Gastrocnemius medialis (tissue), 4 donors: ENCODE data around the gene CARMIL1. TPM values are rescaled to one million over a fixed set of nuclear protein-coding genes. Genes with fewer than 3 reads are reported as not detected.

ENCODE experiments used
- ATAC-seq, 2 donors: fragments of 150-250 bp; one replicate each; pipeline ENCODE4 v1.9.1; 2016
- DNase-seq, 2 donors: peaks; one replicate each; pipeline ENCODE4 v3.0.0-alpha.2; 2019
- H3K27ac ChIP-seq, 4 donors: fragments of 200-600 bp; sonication (generic); 1 replicate in 1 of 4; 2 replicates in 3 of 4; pipeline ENCODE4 v1.5.1; 2016 to 2018; ENCODE audit warnings: mild to moderate bottlenecking in 2 of 4, moderate library complexity in 1 of 4
- H3K27me3 ChIP-seq, 3 donors: fragments of 200-600 bp; sonication (generic) in 2 of 3; 1 replicate in 1 of 3; 2 replicates in 2 of 3; pipeline versions ENCODE4 v1.5.1 to v1.6.0; 2016 to 2019; ENCODE audit warnings: mild to moderate bottlenecking in 1 of 3, moderate library complexity in 1 of 3
- H3K36me3 ChIP-seq, 2 donors: fragments of 200-600 bp; sonication (generic) in 1 of 2; one replicate each; pipeline ENCODE4 v1.5.1; 2017 to 2018
- H3K4me1 ChIP-seq, 2 donors: fragments of 200-600 bp; sonication (generic) in 1 of 2; one replicate each; pipeline ENCODE4 v1.5.1; 2016 to 2017; ENCODE audit warnings: mild to moderate bottlenecking in 2 of 2
- H3K4me3 ChIP-seq, 4 donors: fragments of 200-600 bp; sonication (generic) in 3 of 4; 1 replicate in 1 of 4; 2 replicates in 3 of 4; pipeline ENCODE4 v1.5.1; 2016 to 2019; ENCODE audit warnings: mild to moderate bottlenecking in 2 of 4
- H3K9me3 ChIP-seq, 3 donors: fragments of 200-600 bp; sonication (generic) in 2 of 3; 1 replicate in 1 of 3; 2 replicates in 2 of 3; pipeline ENCODE4 v1.5.1; 2016 to 2019
- POLR2A ChIP-seq, 2 donors: fragments of 450-650 bp; IDR thresholded peaks; one replicate each; pipeline ENCODE4 v1.6.1; 2017; ENCODE audit warnings: antibody characterized with exemption in 2 of 2, mild to moderate bottlenecking in 2 of 2, moderate library complexity in 2 of 2
- in situ Hi-C, 4 donors: fragments of 200-750 bp; cut with MboI; loops; one replicate each; pipeline versions ENCODE4 v1.15.0 to v1.8.0; 2017; ENCODE audit warnings: low sequenced_read_pairs in 4 of 4
- intact Hi-C: fragments of 100-400 bp; cut with DNase I; formaldehyde crosslinking; loops from one replicate; pipeline ENCODE4 v1.15.1; 2023; ENCODE audit warnings: low total_unique reads
- total RNA-seq, 4 donors: library from RNA; depleted of rRNA; stranded (reverse); fragments of >200 nt; gene quantifications; one replicate each; pipeline versions ENCODE4 v1.1.0 to v1.2.3, GENCODE V29; 2016
- TF ChIP-seq, protein P1 (sequence below), 5 experiments: fragments of 450-650 bp in 3 of 5; fragments of 200-600 bp in 2 of 5; sonication (generic) in 2 of 5; IDR thresholded peaks in 4 of 5; conservative IDR thresholded peaks in 1 of 5; 1 replicate in 4 of 5; 2 replicates in 1 of 5; pipeline ENCODE4 v1.5.1; 2016 to 2019; ENCODE audit warnings: antibody characterized with exemption in 5 of 5, mild to moderate bottlenecking in 3 of 5, moderate library complexity in 3 of 5

The CARMIL1 gene
- total RNA-seq, 4 donors from 2014 or later, result 0.87 to 2.1 (median 1.7) TPM

DNA sequence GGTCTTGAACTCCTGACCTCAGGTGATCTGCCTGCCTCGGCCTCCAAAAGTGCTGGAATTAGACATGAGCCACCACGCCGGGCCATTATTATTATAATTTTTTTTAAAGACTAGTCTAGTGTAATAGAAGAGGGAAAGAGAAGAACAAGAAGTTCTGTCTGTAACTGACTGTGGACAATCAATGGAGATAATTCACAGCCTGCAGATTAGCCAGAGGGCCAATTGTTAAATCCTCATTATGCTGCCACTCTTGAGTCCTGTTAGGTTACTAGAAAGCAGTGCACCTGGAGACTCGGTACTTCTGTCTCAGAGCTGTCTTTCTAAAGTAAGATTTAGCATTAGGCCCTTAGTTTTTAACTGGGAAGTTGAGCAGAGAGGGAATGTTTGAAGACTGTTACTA is 37.5 kb downstream of the CARMIL1 start:
- H3K36me3 ChIP-seq, result no peaks in the 10 kb centered on the region
- no peak overlapping the region for H3K4me3 ChIP-seq
- DNase-seq (no peak), ATAC-seq (no peak)
- in situ Hi-C loops, result no loop called here
- no peak overlapping the region for H3K27ac ChIP-seq
- no peaks in the 10 kb centered on the region for H3K9me3 ChIP-seq
- no peaks in the 10 kb centered on the region for H3K27me3 ChIP-seq
- intact Hi-C loops, result no loop called here
- H3K4me1 ChIP-seq, result no peaks in the 10 kb centered on the region
- no peak for TF ChIP-seq POLR2A (IDR thresholded peaks at IDR 0.05)
- TF ChIP-seq, protein P1, sequence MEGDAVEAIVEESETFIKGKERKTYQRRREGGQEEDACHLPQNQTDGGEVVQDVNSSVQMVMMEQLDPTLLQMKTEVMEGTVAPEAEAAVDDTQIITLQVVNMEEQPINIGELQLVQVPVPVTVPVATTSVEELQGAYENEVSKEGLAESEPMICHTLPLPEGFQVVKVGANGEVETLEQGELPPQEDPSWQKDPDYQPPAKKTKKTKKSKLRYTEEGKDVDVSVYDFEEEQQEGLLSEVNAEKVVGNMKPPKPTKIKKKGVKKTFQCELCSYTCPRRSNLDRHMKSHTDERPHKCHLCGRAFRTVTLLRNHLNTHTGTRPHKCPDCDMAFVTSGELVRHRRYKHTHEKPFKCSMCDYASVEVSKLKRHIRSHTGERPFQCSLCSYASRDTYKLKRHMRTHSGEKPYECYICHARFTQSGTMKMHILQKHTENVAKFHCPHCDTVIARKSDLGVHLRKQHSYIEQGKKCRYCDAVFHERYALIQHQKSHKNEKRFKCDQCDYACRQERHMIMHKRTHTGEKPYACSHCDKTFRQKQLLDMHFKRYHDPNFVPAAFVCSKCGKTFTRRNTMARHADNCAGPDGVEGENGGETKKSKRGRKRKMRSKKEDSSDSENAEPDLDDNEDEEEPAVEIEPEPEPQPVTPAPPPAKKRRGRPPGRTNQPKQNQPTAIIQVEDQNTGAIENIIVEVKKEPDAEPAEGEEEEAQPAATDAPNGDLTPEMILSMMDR (IDR thresholded peaks at IDR 0.05 in 4 of 5, conservative IDR thresholded peaks at IDR 0.05 in 1 of 5), result no peak

DNA sequence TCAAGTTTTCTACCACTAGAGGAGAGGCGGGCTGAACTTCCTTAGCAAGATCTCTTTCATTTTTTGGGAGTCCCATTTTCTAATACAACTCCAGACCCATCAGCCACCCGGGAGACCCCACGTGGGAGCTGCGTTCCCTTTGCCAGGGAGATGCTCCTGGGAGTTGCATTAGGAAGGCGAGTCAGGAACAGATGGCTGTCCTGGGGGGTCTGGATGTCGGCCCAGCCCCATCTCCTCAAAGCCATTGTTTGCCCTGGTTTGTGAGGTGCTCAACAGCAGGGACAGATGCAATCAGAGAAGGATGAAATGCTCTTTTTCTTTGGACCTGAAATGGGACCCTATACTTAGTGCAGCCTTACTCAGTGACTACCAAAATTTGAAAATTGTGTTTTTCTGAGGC is 39.4 kb downstream of the CARMIL1 start:
- ATAC-seq (no peak), DNase-seq (no peak)
- Histone ChIP-seq H3K4me1 (no peaks in the 10 kb centered on the region), H3K27ac (no peak overlapping the region), H3K36me3 (no peaks in the 10 kb centered on the region), H3K4me3 (no peak overlapping the region), H3K27me3 (no peaks in the 10 kb centered on the region), H3K9me3 (no peaks in the 10 kb centered on the region)
- intact Hi-C loops (no loop called here), in situ Hi-C loops (no loop called here)
- TF ChIP-seq POLR2A (IDR thresholded peaks at IDR 0.05), result no peak
- TF ChIP-seq, protein P1 (IDR thresholded peaks at IDR 0.05 in 4 of 5, conservative IDR thresholded peaks at IDR 0.05 in 1 of 5), result no peak

DNA sequence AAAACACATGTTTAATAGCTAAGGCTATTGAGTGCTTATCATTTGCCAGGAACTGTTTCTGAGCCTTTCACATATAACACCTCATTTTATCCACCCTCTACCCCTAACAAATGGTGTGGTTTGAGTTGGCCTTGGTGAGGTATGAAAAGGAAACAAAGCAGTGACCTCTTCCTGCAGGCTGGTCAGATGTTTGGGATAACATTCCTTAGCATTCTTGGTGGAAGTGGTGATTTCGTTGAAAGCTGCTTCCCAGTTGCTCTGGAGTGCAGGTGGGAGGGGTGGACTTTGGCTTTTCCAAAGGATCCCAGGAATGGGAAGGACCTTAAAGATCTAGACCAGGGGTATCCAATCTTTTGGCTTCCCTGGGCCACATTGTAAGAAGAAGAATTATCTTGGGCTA is 41.3 kb downstream of the CARMIL1 start:
- H3K9me3 ChIP-seq, result no peaks in the 10 kb centered on the region
- intact Hi-C loops (no loop called here), in situ Hi-C loops (no loop called here)
- no peak for ATAC-seq
- no peaks in the 10 kb centered on the region for H3K4me1 ChIP-seq
- no peak overlapping the region for H3K27ac ChIP-seq
- no peaks in the 10 kb centered on the region for H3K36me3 ChIP-seq
- no peak overlapping the region for H3K4me3 ChIP-seq
- TF ChIP-seq POLR2A (IDR thresholded peaks at IDR 0.05), result no peak
- TF ChIP-seq, protein P1 (IDR thresholded peaks at IDR 0.05 in 4 of 5, conservative IDR thresholded peaks at IDR 0.05 in 1 of 5), result no peak
- H3K27me3 ChIP-seq, result no peaks in the 10 kb centered on the region
- no peak for DNase-seq

DNA sequence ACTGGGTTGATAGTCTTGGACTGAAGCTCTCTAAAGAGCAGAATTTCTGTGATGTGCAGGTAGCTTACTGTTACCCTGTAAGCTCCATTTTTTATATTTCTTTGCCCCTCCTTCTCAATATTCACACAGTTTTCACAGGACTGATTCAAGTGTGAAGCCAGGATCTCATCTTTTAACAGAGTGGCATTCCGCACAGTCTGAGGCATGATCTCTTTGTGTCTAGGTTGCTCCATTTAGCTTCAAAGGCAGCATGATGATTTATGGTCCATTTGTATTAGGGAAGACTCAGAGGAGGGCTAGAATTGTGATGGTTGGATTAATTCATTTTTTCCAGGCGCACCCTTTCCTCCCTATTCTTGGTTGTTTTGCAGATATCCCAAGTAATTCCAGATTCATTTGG is 43.5 kb downstream of the CARMIL1 start:
- DNase-seq, result no peak
- no peak for ATAC-seq
- in situ Hi-C loops (no loop called here), intact Hi-C loops (no loop called here)
- Histone ChIP-seq H3K4me3 (no peak overlapping the region), H3K27ac (no peak overlapping the region), H3K27me3 (no peaks in the 10 kb centered on the region), H3K36me3 (no peaks in the 10 kb centered on the region), H3K9me3 (no peaks in the 10 kb centered on the region), H3K4me1 (no peaks in the 10 kb centered on the region)
- TF ChIP-seq, protein P1 (IDR thresholded peaks at IDR 0.05 in 4 of 5, conservative IDR thresholded peaks at IDR 0.05 in 1 of 5), result no peak
- TF ChIP-seq POLR2A (IDR thresholded peaks at IDR 0.05), result no peak

DNA sequence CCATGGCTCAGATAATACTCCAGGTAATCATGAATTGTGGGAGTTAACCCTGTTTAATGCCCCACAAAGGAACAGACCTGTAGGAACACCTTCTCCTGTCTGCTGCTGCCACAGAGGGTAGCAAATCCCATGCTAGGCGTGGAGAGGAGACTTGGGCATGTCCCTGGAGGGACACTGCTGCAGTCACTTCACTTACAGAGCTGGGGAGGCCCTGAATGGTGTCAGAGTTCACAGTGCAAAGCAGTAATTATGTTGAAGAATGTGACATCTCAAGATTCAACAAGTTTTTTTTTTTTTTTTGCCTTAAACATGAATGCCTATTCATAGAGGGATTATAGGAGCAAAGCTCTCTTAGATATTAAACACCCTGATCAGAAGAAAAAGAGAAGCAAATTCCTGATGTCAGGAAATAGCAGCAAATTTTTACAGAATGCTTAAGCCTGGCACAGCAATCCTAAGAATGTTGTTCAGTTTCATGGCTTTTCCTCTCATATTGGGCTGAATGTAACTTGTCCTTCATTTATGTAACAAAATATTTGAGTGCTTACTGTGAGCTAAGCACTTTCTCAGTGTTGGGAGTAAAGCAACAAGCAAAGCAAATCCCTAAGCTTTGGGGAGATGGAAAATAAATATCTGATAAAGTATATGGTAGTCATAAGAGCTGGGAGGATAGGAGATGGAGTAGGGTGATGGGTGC is 45.0 kb downstream of the CARMIL1 start:
- Histone ChIP-seq H3K9me3 (no peaks in the 10 kb centered on the region), H3K27ac (no peak overlapping the region), H3K36me3 (no peaks in the 10 kb centered on the region), H3K4me3 (no peak overlapping the region), H3K27me3 (no peaks in the 10 kb centered on the region), H3K4me1 (no peaks in the 10 kb centered on the region)
- no peak for TF ChIP-seq POLR2A (IDR thresholded peaks at IDR 0.05)
- TF ChIP-seq, protein P1 (IDR thresholded peaks at IDR 0.05 in 4 of 5, conservative IDR thresholded peaks at IDR 0.05 in 1 of 5), result no peak
- in situ Hi-C loops, result no loop called here
- intact Hi-C loops, result no loop called here
- no peak for ATAC-seq
- no peak for DNase-seq
